Measurements from ENCODE around the gene CSAG2.

DNA sequence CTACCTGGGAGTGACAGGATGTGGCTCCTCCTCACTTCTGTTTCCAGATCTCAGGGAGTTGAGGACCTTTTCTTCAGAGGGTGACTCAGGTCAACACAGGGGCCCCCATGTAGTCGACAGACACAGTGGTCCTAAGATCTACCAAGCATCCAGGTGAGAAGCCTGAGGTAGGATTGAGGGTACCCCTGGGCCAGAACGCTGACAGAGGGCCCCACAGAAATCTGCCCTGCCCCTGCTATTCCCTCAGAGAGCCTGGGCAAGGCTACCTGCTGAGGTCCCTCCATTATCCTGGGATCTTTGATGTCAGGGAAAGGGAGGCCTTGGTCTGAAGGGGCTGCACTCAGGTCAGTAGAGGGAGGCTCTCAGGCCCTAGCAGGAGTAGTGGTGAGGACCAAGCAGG, 26.0 kb upstream of the CSAG2 start:
- TF ChIP-seq POLR2A (IDR thresholded peaks at IDR 0.05): no peak
- TF ChIP-seq, protein P1, sequence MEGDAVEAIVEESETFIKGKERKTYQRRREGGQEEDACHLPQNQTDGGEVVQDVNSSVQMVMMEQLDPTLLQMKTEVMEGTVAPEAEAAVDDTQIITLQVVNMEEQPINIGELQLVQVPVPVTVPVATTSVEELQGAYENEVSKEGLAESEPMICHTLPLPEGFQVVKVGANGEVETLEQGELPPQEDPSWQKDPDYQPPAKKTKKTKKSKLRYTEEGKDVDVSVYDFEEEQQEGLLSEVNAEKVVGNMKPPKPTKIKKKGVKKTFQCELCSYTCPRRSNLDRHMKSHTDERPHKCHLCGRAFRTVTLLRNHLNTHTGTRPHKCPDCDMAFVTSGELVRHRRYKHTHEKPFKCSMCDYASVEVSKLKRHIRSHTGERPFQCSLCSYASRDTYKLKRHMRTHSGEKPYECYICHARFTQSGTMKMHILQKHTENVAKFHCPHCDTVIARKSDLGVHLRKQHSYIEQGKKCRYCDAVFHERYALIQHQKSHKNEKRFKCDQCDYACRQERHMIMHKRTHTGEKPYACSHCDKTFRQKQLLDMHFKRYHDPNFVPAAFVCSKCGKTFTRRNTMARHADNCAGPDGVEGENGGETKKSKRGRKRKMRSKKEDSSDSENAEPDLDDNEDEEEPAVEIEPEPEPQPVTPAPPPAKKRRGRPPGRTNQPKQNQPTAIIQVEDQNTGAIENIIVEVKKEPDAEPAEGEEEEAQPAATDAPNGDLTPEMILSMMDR (IDR thresholded peaks at IDR 0.05 in 8 of 11, conservative IDR thresholded peaks at IDR 0.05 in 3 of 11): no peak
